CD14-positive monocyte (primary cell): ENCODE data around the gene SLC16A11. TPM values are rescaled to one million over a fixed set of nuclear protein-coding genes. Genes with fewer than 3 reads are reported as not detected.
A peak's percentile ranks its signal among the peaks of the same experiment; 100 is the strongest.

Experiments
- DNase-seq, 3 donors: peaks; one replicate each; pipeline ENCODE4 v3.0.0-alpha.2; 2011 to 2022
- H2AFZ ChIP-seq: 2 replicates; pipeline ENCODE4 v1.6.0; 2012; ENCODE audit warnings: mild to moderate bottlenecking, low read depth, low read length, inconsistent platforms; ENCODE audit not compliant: insufficient read depth, poor library complexity, severe bottlenecking
- H3K27ac ChIP-seq, 2 donors: 1 replicate in 1 of 2; 2 replicates in 1 of 2; pipeline ENCODE4 v1.5.1; 2012 to 2013; ENCODE audit warnings: low read length in 2 of 2, control low read depth in 1 of 2, inconsistent platforms in 1 of 2, low read depth in 1 of 2, mild to moderate bottlenecking in 1 of 2
- H3K27me3 ChIP-seq, 2 donors: one replicate each; pipeline versions ENCODE4 v1.6.0 to v1.6.1; 2011 to 2013; ENCODE audit warnings: low read length in 2 of 2; ENCODE audit not compliant: control insufficient read depth in 2 of 2, insufficient read depth in 2 of 2
- H3K36me3 ChIP-seq, 2 donors: replicated peaks in 1 of 2; 1 replicate in 1 of 2; 2 replicates in 1 of 2; pipeline versions ENCODE4 v1.5.1 to v1.6.1; 2012 to 2013; ENCODE audit warnings: low read length in 2 of 2, control low read depth in 1 of 2, inconsistent platforms in 1 of 2, mild to moderate bottlenecking in 1 of 2; ENCODE audit not compliant: insufficient read depth in 2 of 2, control insufficient read depth in 1 of 2
- H3K4me1 ChIP-seq, 2 donors: 1 replicate in 1 of 2; 2 replicates in 1 of 2; pipeline versions ENCODE4 v1.5.1 to v1.6.1; 2012 to 2013; ENCODE audit warnings: low read length in 2 of 2, control low read depth in 1 of 2, inconsistent platforms in 1 of 2, mild to moderate bottlenecking in 1 of 2, moderate library complexity in 1 of 2; ENCODE audit not compliant: insufficient read depth in 2 of 2, control insufficient read depth in 1 of 2
- H3K4me2 ChIP-seq: replicated peaks from 2 replicates; pipeline ENCODE3; 2012; ENCODE audit warnings: low read length, moderate library complexity, mild to moderate bottlenecking; ENCODE audit not compliant: poor library complexity, severe bottlenecking; ENCODE audit errors: extremely low read depth
- H3K4me3 ChIP-seq, 3 experiments: fragments of 200-600 bp in 1 of 3; sonication (generic) in 1 of 3; replicated peaks in 1 of 3; 1 replicate in 2 of 3; 2 replicates in 1 of 3; pipeline ENCODE4 v1.5.1; 2011 to 2013; ENCODE audit warnings: low read length in 3 of 3, mild to moderate bottlenecking in 3 of 3, control low read depth in 2 of 3, low read depth in 2 of 3, inconsistent platforms in 1 of 3, moderate library complexity in 1 of 3
- H3K79me2 ChIP-seq: 2 replicates; pipeline ENCODE4 v1.6.0; 2012; ENCODE audit warnings: mild to moderate bottlenecking, control low read depth, inconsistent platforms, low read length, moderate library complexity; ENCODE audit not compliant: insufficient read depth
- H3K9ac ChIP-seq: 2 replicates; pipeline ENCODE4 v1.6.0; 2017; ENCODE audit warnings: low read length, mild to moderate bottlenecking; ENCODE audit not compliant: insufficient read depth, poor library complexity, severe bottlenecking
- H3K9me3 ChIP-seq, 2 donors: replicated peaks in 1 of 2; 1 replicate in 1 of 2; 2 replicates in 1 of 2; pipeline versions ENCODE4 v1.5.1 to v1.6.1; 2012 to 2013; ENCODE audit warnings: low read length in 2 of 2, control low read depth in 1 of 2; ENCODE audit not compliant: control insufficient read depth in 1 of 2, insufficient read depth in 1 of 2
- H4K20me1 ChIP-seq: 2 replicates; pipeline ENCODE4 v1.6.0; 2012; ENCODE audit warnings: mild to moderate bottlenecking, low read length, control low read depth, moderate library complexity; ENCODE audit not compliant: insufficient read depth
- H3K27ac Mint-ChIP-seq, 7 donors: one replicate each; pipeline ENCODE4 v1.8.0; 2020; ENCODE audit warnings: mild to moderate bottlenecking in 7 of 7, mixed read lengths in 7 of 7, moderate library complexity in 6 of 7, inconsistent platforms in 2 of 7
- H3K27me3 Mint-ChIP-seq, 3 donors: one replicate each; pipeline ENCODE4 v1.8.0; 2021 to 2022; ENCODE audit warnings: low read depth in 3 of 3, mild to moderate bottlenecking in 3 of 3, mixed read lengths in 3 of 3, moderate library complexity in 3 of 3, inconsistent platforms in 1 of 3
- H3K36me3 Mint-ChIP-seq, 2 donors: one replicate each; pipeline ENCODE4 v1.8.0; 2020; ENCODE audit warnings: mixed read lengths in 2 of 2, inconsistent platforms in 1 of 2, mild to moderate bottlenecking in 1 of 2
- H3K4me1 Mint-ChIP-seq: one replicate; pipeline ENCODE4 v1.8.0; 2020; ENCODE audit warnings: mild to moderate bottlenecking, mixed read lengths
- H3K4me3 Mint-ChIP-seq, 2 donors: one replicate each; pipeline ENCODE4 v1.8.0; 2020; ENCODE audit warnings: mild to moderate bottlenecking in 2 of 2, mixed read lengths in 2 of 2, moderate library complexity in 1 of 2
- H3K9me3 Mint-ChIP-seq, 7 donors: one replicate each; pipeline ENCODE4 v1.8.0; 2020 to 2022; ENCODE audit warnings: mixed read lengths in 7 of 7, mild to moderate bottlenecking in 6 of 7, moderate library complexity in 6 of 7, inconsistent platforms in 2 of 7
- CTCF ChIP-seq: fragments of 200-600 bp; IDR thresholded peaks from one replicate; pipeline ENCODE4 v1.8.0; 2022; ENCODE audit warnings: antibody characterized with exemption, mild to moderate bottlenecking
- WGBS: methylation state at CpG from one replicate; pipeline ENCODE4 v1.1.5; 2013; ENCODE audit warnings: missing lambda C conversion rate; ENCODE audit not compliant: insufficient coverage; 5-methylcytosine and 5-hydroxymethylcytosine counted together
- intact Hi-C, 2 donors: fragments of 100-400 bp; cut with micrococcal nuclease; formaldehyde crosslinking; loops; one replicate each; pipeline versions ENCODE4 v1.15.0 to v1.15.1; 2023
- polyA plus RNA-seq, 3 donors: library from polyadenylated mRNA; depleted of rRNA in 1 of 3; unstranded in 2 of 3; stranded (reverse) in 1 of 3; fragments of 300-500 nt in 2 of 3; fragments of >200 nt in 1 of 3; fragmentation: Illumina TruSeq in 2 of 3; gene quantifications; 1 replicate in 2 of 3; 2 replicates in 1 of 3; pipeline ENCODE4 v1.2.3, GENCODE V29; 2012 to 2021

The SLC16A11 gene
- polyA plus RNA-seq, 3 donors = not detected

DNA sequence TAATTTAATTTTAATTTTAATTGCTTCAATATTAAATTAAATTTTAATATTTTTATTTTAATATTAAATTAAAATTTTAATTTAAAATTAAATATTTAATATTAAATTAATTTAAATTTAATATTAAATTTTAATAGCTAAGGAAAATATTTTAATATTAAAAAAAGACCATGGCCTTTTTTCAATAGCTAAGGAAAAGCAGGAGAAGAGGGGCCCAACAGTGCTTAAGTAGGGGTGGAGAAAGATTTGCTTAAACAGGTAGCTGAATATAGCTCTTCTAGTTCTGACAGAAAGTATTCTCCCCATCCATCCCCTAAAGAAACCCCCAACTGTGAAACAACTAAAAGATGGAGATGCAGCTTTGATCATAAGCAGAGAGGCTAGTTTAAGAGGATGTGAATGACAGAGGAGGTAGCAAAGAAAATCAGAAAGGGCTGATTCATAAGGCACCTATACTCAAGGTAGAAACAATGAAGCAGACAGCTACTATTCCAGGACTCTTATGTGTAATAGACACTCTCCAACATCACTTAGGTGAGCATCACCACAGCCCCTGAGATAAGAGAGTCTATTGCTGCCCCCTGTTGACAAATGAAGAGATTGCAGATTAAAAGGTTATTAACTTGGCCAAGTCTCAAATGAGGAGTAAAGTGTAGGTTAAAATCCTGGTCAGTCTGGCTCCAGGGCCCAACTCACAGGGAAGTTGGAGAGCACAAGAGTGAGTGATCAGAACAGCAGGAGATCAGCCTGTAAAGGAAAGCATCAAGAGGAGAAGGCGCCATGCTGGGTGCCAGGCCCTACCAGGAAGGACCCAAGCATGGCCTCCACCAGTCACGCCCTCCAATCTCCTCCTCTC is 39.3 kb downstream of the SLC16A11 start:
- Histone ChIP-seq H3K9ac (no peak overlapping the region), H3K4me3 (no peak overlapping the region), H3K9me3 (no peaks in the 10 kb centered on the region), H3K27ac (no peak overlapping the region), H4K20me1 (peaks cover 88% of the 10 kb centered on the region), H3K36me3 (peaks cover 43 to 69% of the 10 kb centered on the region in 2 donors), H3K4me1 (peaks cover 3 to 6% of the 10 kb centered on the region in 2 donors), H3K79me2 (peaks cover 45% of the 10 kb centered on the region), H3K27me3 (no peaks in the 10 kb centered on the region), H2AFZ (no peak overlapping the region), H3K4me2 (no peak overlapping the region)
- no peaks in the 10 kb centered on the region for H3K9me3 Mint-ChIP-seq
- H3K27me3 Mint-ChIP-seq = peaks cover 0 to 1% (median 0%) of the 10 kb centered on the region in 3 donors
- no peak overlapping the region for H3K4me3 Mint-ChIP-seq
- H3K27ac Mint-ChIP-seq = peak overlapping the region in 4 of 7 donors; percentile 36 to 86 (median 69)
- peak; percentile 47 to 73 (median 65) for DNase-seq
- WGBS = no CpG with 5 or more reads among the region's 2 CpGs
- TF ChIP-seq CTCF = peak; percentile 85
- H3K36me3 Mint-ChIP-seq = peaks cover 61 to 67% of the 10 kb centered on the region in 2 donors
- intact Hi-C loops = loop anchor here (2.0 kb wide), 1 partner anchor 92 kb away; no protein-coding TSS in a partner anchor
- H3K4me1 Mint-ChIP-seq = peaks cover 21% of the 10 kb centered on the region

DNA sequence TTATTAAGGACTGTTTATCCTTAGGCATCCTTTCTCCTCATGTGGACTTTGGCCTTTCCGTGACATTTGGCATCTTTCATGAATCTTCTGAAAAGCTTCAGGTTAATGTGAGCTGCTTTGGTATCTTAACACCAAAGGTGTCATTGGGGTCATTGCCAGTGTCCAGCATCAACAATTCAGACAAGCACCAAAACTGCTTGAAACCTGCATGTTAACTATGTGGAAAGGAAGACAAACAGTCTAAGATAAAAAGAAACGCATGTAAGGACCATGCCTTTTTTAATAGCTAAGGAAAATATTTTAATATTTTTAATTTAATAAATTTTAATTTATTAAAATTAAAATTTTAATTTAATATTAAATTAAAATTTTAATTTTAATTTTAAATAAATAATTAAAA is 40.1 kb downstream of the SLC16A11 start:
- Mint-ChIP-seq H3K9me3 (no peaks in the 10 kb centered on the region), H3K27me3 (peaks cover 0 to 1% (median 0%) of the 10 kb centered on the region in 3 donors), H3K4me3 (no peak overlapping the region), H3K4me1 (peaks cover 13% of the 10 kb centered on the region), H3K36me3 (peaks cover 62 to 68% of the 10 kb centered on the region in 2 donors), H3K27ac (no peak overlapping the region)
- Histone ChIP-seq H3K9me3 (no peaks in the 10 kb centered on the region), H3K4me3 (no peak overlapping the region), H3K27ac (no peak overlapping the region), H3K27me3 (no peaks in the 10 kb centered on the region), H3K4me1 (no peaks in the 10 kb centered on the region), H3K4me2 (no peak overlapping the region), H3K36me3 (peaks cover 47 to 72% of the 10 kb centered on the region in 2 donors), H4K20me1 (peaks cover 90% of the 10 kb centered on the region), H3K9ac (no peak overlapping the region), H2AFZ (no peak overlapping the region), H3K79me2 (peaks cover 37% of the 10 kb centered on the region)
- no CpG with 5 or more reads among the region's 2 CpGs for WGBS
- intact Hi-C loops = loop anchor here (2.0 kb wide), 1 partner anchor 91 kb away; no protein-coding TSS in a partner anchor
- DNase-seq = no peak
- no peak for TF ChIP-seq CTCF
